Smooth muscle cell of the coronary artery (primary cell): ENCODE measurements around the gene TNNT3. TPM values are rescaled to one million over a fixed set of nuclear protein-coding genes. Genes with fewer than 3 reads are reported as not detected.

Experiments used
- total RNA-seq: library from RNA; depleted of rRNA; stranded (reverse); fragments of >200 nt; gene quantifications from 2 replicates; pipeline ENCODE4 v1.2.3, GENCODE V29; 2014; ENCODE audit warnings: low replicate concordance

Gene TNNT3
- 0.15 and 0.70 TPM in 2 replicates for total RNA-seq

GRCh38 chr11:1919391-1920127 is at the start of gene TNNT3:
Gene TNNT3 (plus strand): TSS chr11:1919703. CDS start chr11:1922875, 3,172 bp downstream.

GRCh38 chr11:1891831-1892115 is 27.7 kb upstream of the TNNT3 start, which contains the start of gene PRR33:
Gene PRR33 (minus strand): TSS chr11:1891895. CDS start chr11:1890584, 1,311 bp downstream.

GRCh38 chr11:1946812-1947484 is 27.4 kb downstream of the TNNT3 start, which contains the start of gene MRPL23:
Gene MRPL23 (plus strand): TSS chr11:1947332. CDS start chr11:1947363, 31 bp downstream.

Other genes starting within 250 kb of the TNNT3 start
- gene KRTAP5-6, start 222.5 kb upstream of the TNNT3 start, total RNA-seq, result not detected in 2 replicates
- 0.82 and 2.5 TPM in 2 replicates for gene IFITM10, start 169.1 kb upstream of the TNNT3 start, total RNA-seq
- gene CTSD, start 155.8 kb upstream of the TNNT3 start, total RNA-seq, result 196 and 514 TPM in 2 replicates
- 0.38 TPM in 1 of 2 replicates, not detected in the other for gene SYT8, start 84.7 kb upstream of the TNNT3 start, total RNA-seq
- not detected in 2 replicates for gene TNNI2, start 80.7 kb upstream of the TNNT3 start, total RNA-seq
- 0.53 and 25.2 TPM in 2 replicates for gene LSP1, start 66.6 kb upstream of the TNNT3 start, total RNA-seq
- not detected in 2 replicates for gene PRR33, start 27.8 kb upstream of the TNNT3 start, total RNA-seq
- gene MRPL23, start 27.6 kb downstream of the TNNT3 start, total RNA-seq, result 62.9 and 173 TPM in 2 replicates
- gene H19, start 78.1 kb downstream of the TNNT3 start, total RNA-seq, result 2.3 and 523 TPM in 2 replicates
- gene IGF2, start 219.7 kb downstream of the TNNT3 start, total RNA-seq, result 0.12 and 0.83 TPM in 2 replicates
- gene INS, start 241.5 kb downstream of the TNNT3 start, total RNA-seq, result not detected in 2 replicates